Measurements from ENCODE around the gene TPCN1.

TPCN1 gene

GRCh38 chr12:113184098-113184899 lies 37.0 kb upstream of the TPCN1 start (continued):
- TF ChIP-seq ZNF548 (tag by site-specific recombination; IDR thresholded peaks at IDR 0.05) (no peak), ZFP41 (tag by site-specific recombination; IDR thresholded peaks at IDR 0.05; ENCODE audit: borderline replicate concordance) (no peak), EGR2 (tag by site-specific recombination; IDR thresholded peaks at IDR 0.05; ENCODE audit: low read depth) (0 out of 2 replicates have a peak, but pooled peaks have one; percentile 15), ZBTB48 (tag by site-specific recombination; IDR thresholded peaks at IDR 0.05) (no peak), ZSCAN4 (tag by site-specific recombination; IDR thresholded peaks at IDR 0.05) (no peak), MYNN (tag by site-specific recombination; IDR thresholded peaks at IDR 0.05; ENCODE audit: borderline replicate concordance) (no peak), ZNF248 (tag by site-specific recombination; IDR thresholded peaks at IDR 0.05) (no peak), ZNF324 (tag by site-specific recombination; IDR thresholded peaks at IDR 0.05) (no peak), PRDM10 (tag by site-specific recombination; IDR thresholded peaks at IDR 0.05) (peak; percentile 86)

GRCh38 chr12:113184900-113185179 lies 36.4 kb upstream of the TPCN1 start:
- ChIA-PET CTCF (interaction anchor here (0.7 kb wide), 1 partner anchor 12 kb away, joined by 8 read pairs; no protein-coding TSS in a partner anchor), POLR2A (interaction anchor here (0.5 to 2.3 kb wide), 11 partner anchors 8 to 237 kb away, joined by 3 to 16 read pairs (median 5); partner anchors contain the start of genes SDSL, SLC8B1 and TPCN1)
- peaks cover 3% of the 10 kb centered on the region; the same call in 1 of the 2 replicates for H3K4me1 ChIP-seq (ENCODE audit: control insufficient read depth, insufficient read depth, low read length)
- no peaks in the 10 kb centered on the region for H3K9me3 ChIP-seq (ENCODE audit: control insufficient read depth, insufficient read depth, low read depth, low read length)
- H3K36me3 ChIP-seq (ENCODE audit: control insufficient read depth in 2 of 2, insufficient read depth in 1 of 2, low read length in 2 of 2) = peaks cover 20 to 52% of the 10 kb centered on the region in 2 experiments
- H3K27ac ChIP-seq (ENCODE audit: extremely low read depth, low read depth, low read length) = peak overlapping the region; percentile 94
- peak overlapping the region; percentile 99 for H3K4me3 ChIP-seq (ENCODE audit: low read depth, low read length)
- TF ChIP-seq ZNF776 (tag by site-specific recombination; IDR thresholded peaks at IDR 0.05; ENCODE audit: borderline replicate concordance) (no peak), PRDM1 (tag by site-specific recombination; IDR thresholded peaks at IDR 0.05) (no peak), SP2 (tag by site-specific recombination; IDR thresholded peaks at IDR 0.05) (peak; percentile 78), ZBTB6 (tag by site-specific recombination; IDR thresholded peaks at IDR 0.05) (peak; percentile 63; the same call in 1 of the 2 replicates)

GRCh38 chr12:113185180-113186032 lies 35.9 kb upstream of the TPCN1 start, which contains the start of the genes DDX54 and RITA1:
TSS of gene DDX54 (minus strand) at chr12:113185478. CDS start at chr12:113185451, 27 bp downstream.
TSS of gene RITA1 (plus strand) at chr12:113185721. CDS start at chr12:113186747, 1,026 bp downstream.
- POLR2A ChIA-PET = interaction anchor here (0.5 to 2.3 kb wide), 13 partner anchors 8 to 237 kb away, joined by 3 to 16 read pairs (median 5); partner anchors contain the start of genes SDSL, SLC8B1 and TPCN1
- peaks cover 3% of the 10 kb centered on the region; the same call in 1 of the 2 replicates for H3K4me1 ChIP-seq (ENCODE audit: control insufficient read depth, insufficient read depth, low read length)
- peaks cover 18 to 48% of the 10 kb centered on the region in 2 experiments; a peak in 2 of 3 replicates for H3K36me3 ChIP-seq (ENCODE audit: control insufficient read depth in 2 of 2, insufficient read depth in 1 of 2, low read length in 2 of 2)
- no peaks in the 10 kb centered on the region for H3K9me3 ChIP-seq (ENCODE audit: control insufficient read depth, insufficient read depth, low read depth, low read length)
- CTCF ChIA-PET = interaction anchor here (0.7 to 1.8 kb wide), 3 partner anchors 12 to 38 kb away, joined by 3 to 9 read pairs (median 8); no protein-coding TSS in a partner anchor
- peak within 1 kb of the TSS; percentile 99 for H3K4me3 ChIP-seq (ENCODE audit: low read depth, low read length)
- peak within 1 kb of the TSS; percentile 94 for H3K27ac ChIP-seq (ENCODE audit: extremely low read depth, low read depth, low read length)
- TF ChIP-seq ZNF768 (tag by site-specific recombination; IDR thresholded peaks at IDR 0.05) (no peak), ZNF266 (tag by site-specific recombination; IDR thresholded peaks at IDR 0.05; ENCODE audit: low read depth) (no peak), ZBTB21 (tag by site-specific recombination; IDR thresholded peaks at IDR 0.05) (0 out of 2 replicates have a peak, but pooled peaks have one; percentile 28), OVOL3 (tag by site-specific recombination; IDR thresholded peaks at IDR 0.05) (no peak), ZSCAN4 (tag by site-specific recombination; IDR thresholded peaks at IDR 0.05) (peak; percentile 35; the same call in 1 of the 2 replicates), ZNF596 (tag by site-specific recombination; IDR thresholded peaks at IDR 0.05) (no peak), IKZF3 (tag by site-specific recombination; IDR thresholded peaks at IDR 0.05) (no peak), ZNF501 (tag by site-specific recombination; IDR thresholded peaks at IDR 0.05) (peak; percentile 98), OSR2 (tag by site-specific recombination; IDR thresholded peaks at IDR 0.05) (no peak), ZNF530 (tag by site-specific recombination; IDR thresholded peaks at IDR 0.05; ENCODE audit: low read depth) (no peak), HOXA7 (CRISPR knock-in tag; IDR thresholded peaks at IDR 0.05; ENCODE audit: borderline replicate concordance) (no peak)

All from HEK293 (cell line).